Renal cortical epithelial cell (primary cell): ENCODE measurements around the gene APOL5. TPM values are rescaled to one million over a fixed set of nuclear protein-coding genes. Genes with fewer than 3 reads are reported as not detected.
A peak's percentile ranks its signal among the peaks of the same experiment; 100 is the strongest.

Experiments
- DNase-seq: peaks from one replicate; pipeline ENCODE4 v3.0.0-alpha.2; 2011; ENCODE audit warnings: low read depth
- total RNA-seq: library from RNA; depleted of rRNA; stranded (reverse); fragments of >200 nt; gene quantifications from 2 replicates; pipeline ENCODE4 v1.2.3, GENCODE V29; 2014

APOL5 gene
- total RNA-seq, 1 donor from 2014 or later = not detected

DNA sequence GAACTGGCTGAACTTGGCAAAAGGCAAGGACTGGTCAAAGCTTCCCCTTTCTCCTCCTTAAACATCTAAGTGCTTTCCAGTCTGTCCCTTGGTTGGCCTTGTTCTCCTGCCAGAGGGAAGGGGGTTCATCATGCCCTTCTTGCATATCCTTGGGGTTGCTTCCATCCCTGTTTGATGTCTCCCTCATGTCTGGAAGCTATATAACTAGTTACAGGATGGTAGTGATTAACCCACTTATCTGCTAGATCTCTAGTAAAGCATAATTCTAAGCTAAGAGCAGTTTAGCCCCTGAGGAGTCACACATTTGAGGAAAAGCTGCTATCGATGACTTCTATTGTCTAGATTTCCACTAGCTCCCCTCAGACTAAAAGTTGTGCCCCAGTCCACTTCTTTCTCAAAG lies 22.9 kb downstream of the APOL5 start:
- DNase-seq = no peak

DNA sequence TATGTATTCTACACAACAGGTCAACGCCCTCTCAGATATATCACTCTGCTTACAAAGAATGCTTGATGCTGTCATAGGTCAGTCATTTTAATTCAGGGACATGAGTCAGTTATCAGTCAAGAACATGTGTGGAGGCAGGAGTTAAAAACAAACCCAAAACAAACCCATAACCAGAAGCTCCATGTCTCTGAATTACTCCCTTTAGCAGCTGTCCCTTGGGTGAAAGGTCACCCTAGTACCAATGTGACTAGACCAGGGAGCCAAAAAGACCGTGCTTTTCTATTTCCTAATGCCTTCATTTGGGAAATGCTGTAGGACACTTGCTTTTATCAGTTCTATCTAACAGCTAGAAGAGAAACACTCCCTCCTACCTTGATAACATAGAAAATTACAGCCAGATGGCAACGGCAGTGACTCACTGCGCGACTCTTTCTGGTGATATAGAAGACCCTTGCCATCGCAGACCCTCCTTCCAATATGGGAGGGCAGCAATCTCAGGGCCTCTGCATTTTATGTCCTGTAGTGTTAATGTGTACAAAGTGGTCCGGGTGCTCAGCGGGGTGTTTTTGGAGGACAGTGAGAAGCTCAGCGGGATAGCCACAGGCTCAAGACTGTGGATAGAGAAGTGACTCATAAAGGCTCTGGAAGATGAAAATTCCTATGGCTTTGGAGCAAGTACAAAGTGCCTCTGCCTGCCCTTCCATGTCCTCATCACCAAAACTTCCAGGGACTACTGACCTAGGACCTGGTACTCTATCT lies 24.8 kb downstream of the APOL5 start:
- peak; percentile 64 for DNase-seq

DNA sequence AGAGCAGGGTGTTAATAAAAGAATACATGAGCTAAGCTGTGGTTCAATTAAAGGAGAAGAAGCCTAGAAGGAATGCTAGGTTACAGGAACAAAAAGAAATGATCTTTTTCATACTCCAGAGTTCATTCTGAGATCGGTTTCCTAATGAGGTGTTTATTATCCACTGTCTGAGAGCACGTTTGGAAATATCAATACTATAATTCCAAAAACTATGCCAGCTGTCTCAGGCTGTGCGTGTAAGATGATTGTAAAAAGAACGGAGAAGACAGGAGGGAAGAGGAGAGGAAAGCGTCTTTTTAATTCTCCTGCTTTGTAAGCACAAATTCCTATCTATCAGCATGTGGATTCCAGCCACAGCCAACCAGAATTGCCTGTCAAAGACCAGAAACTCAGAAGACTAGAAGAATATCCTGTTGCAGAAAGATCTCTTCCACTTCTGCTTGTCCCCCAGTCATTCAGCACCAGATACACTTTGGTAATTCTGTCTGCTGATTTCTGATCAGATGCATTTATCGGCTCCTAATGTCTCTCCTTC lies 25.7 kb downstream of the APOL5 start:
- DNase-seq = no peak

DNA sequence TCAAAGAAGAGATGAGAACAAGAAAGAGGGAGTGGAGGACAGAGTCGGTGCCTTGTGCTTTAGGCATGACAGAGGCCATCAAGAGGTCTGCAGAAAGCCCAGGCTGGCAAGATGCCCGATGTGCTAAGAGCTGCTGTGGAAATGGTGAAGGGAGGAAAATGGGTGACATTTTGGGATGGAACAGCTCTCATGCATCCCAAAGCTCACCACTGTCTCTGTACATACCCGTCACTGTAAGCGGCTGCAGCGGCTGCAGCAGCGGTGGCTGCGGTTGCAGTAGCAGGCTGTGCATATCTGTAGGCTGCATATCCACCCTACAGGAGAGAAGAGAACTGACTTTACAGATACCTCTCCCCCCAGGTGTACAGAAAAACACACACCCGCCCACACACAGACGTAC lies 28.6 kb downstream of the APOL5 start:
- DNase-seq = no peak

- DNase-seq = no peak
Measured at GRCh38 chr22:35746946-35747703, 29.5 kb downstream of the APOL5 start.

DNA sequence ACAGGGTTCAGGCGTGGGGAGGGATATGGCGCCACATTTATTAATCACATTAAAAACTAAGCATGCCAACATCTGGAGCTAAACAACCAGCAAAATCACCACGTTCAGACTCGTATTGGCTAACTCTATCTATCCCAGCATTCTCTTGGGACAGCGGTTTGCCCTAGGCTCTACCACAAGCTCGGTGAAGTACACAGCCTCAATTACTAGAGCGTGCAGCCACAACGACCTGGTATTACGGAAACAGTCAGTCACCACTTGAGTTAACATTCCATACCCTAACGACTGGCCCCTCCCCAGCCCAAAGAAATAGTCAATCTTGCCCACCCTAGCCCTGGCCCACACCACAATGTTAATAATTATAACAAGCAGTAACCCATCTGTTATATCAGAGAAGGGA lies 32.1 kb downstream of the APOL5 start:
- peak; percentile 97 for DNase-seq

GRCh38 chr22:35752006-35752862 lies 34.6 kb downstream of the APOL5 start:
- no peak for DNase-seq

DNA sequence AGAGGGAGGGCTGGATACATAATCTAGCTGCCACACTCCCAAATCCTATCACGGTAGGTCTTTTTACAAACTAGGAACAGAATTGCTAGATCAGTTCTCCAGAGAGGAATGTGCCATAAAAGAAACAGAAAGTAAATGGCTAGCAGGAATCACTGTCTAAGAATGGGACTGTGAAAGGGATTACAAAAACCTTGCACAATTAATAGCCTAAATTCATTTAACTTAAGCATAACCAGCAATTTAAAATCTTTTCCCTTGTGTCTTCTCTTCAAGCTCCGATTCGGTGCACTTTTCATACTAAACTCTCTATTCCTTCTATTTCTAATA lies 35.2 kb downstream of the APOL5 start:
- DNase-seq = no peak

- no peak for DNase-seq
Measured at GRCh38 chr22:35754761-35755160, 37.1 kb downstream of the APOL5 start.

DNA sequence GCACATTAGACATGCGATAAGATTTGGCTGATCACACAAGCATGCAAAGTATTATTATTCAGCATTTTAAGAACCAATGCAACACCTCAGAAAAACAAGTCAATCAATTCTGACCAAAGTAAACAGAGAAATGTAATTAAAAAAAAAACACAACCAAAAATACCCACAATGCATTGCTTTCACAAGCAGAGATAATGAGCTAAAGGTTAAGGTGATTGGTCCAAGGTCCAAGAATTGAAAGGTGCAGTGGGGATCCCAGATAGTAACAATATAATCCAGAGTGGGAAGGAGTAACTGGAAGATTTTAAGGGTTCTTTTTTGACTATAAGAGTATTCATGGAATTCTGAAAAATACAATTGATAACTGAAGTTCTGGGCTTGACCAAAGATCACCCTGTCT lies 39.0 kb downstream of the APOL5 start:
- no peak for DNase-seq

- no peak for DNase-seq
Measured at GRCh38 chr22:35758394-35758793, 40.7 kb downstream of the APOL5 start.

GRCh38 chr22:35761037-35761436 lies 43.4 kb downstream of the APOL5 start:
- DNase-seq = no peak

- DNase-seq = no peak
Measured at GRCh38 chr22:35766654-35767580, 49.2 kb downstream of the APOL5 start.

GRCh38 chr22:35769974-35770373 lies 52.3 kb downstream of the APOL5 start:
- no peak for DNase-seq

DNA sequence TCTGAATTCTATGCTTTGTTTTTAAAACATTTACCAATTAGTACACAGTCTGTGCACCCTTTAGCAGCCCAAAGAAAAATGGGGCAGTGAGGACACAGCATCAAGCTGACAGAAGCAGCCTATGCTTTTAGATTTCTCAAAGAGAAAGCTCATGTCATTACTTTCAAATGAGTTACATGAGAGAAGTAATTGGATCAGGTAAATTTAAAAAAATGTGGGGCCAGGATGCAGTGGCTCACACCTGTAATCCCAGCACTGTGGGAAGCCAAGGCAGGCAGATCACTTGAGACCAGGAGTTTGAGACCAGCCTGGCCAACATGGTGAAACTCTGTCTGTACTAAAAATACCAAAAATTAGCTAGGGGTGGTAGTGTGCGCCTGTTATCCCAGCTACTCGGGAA lies 57.7 kb downstream of the APOL5 start:
- DNase-seq = no peak

DNA sequence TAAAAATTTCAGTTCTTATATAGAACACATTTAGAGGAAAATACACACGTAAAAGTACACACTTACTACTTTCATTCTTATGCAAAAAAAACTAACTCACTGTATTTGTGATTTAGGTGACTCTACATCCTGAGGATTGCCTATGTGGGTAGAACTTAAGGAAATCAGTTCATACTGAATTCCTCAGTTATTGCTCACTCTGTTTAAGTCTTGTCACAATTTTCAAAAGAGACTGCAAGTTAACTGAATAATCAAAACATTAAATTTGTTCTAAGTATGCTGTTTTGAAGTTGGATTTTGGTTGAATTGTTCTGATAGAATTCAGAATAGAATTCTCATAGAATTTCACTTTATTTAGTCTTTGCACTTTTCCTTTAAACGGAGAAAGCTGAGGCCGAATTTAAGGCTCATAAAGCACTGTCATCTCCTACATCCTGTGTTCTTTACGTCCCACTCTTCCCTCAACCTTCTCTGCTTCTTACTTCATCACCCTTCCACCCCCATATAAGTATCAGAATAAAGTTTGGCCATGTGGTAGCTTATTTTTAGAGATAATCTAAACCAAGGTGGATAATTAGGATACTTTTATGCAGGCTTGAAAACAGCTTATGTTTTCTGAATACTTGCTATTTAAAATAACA lies 59.8 kb downstream of the APOL5 start:
- peak; percentile 82 for DNase-seq
